Measurements from ENCODE around the gene SGPP2. TPM values are rescaled to one million over a fixed set of nuclear protein-coding genes. Genes with fewer than 3 reads are reported as not detected.

SGPP2 gene
- polyA plus RNA-seq, 2 of the 4 experiments (the other 2 are of a cell fraction): 0.10 to 0.26 TPM

- no peak overlapping the region for H3K4me3 ChIP-seq
- WGBS (ENCODE audit: missing lambda C conversion rate): 75% methylated on average over 2 of the region's 2 CpGs
- DNase-seq (ENCODE audit: low read depth in 1 of 2, low spot score in 1 of 2) (no peak), ATAC-seq (no peak), FAIRE-seq (no peak)
- H3K9me3 ChIP-seq: no peaks in the 10 kb centered on the region
- H3K27ac ChIP-seq: no peak overlapping the region
- peaks cover 14% of the 10 kb centered on the region for H3K4me1 ChIP-seq
- no peak overlapping the region for H3K4me2 ChIP-seq
- CTCF ChIA-PET: interaction anchor here (0.6 kb wide), 1 partner anchor 9 kb away, joined by 3 read pairs; no protein-coding TSS in a partner anchor
- TF ChIP-seq ATOH8 (CRISPR knock-in tag; IDR thresholded peaks at IDR 0.05; ENCODE audit: low read depth) (no peak), RAD21 (conservative IDR thresholded peaks at IDR 0.05 in 1 of 2, IDR thresholded peaks at IDR 0.05 in 1 of 2) (no peak), POLR2A (IDR thresholded peaks at IDR 0.05; ENCODE audit: low read length) (no peak), HEYL (CRISPR knock-in tag; IDR thresholded peaks at IDR 0.05) (no peak), KDM1A (IDR thresholded peaks at IDR 0.05; ENCODE audit: low read depth) (no peak), CBX2 (IDR thresholded peaks at IDR 0.05; ENCODE audit: borderline replicate concordance, low read depth) (no peak), HDAC2 (IDR thresholded peaks at IDR 0.05) (no peak), REST (IDR thresholded peaks at IDR 0.05) (no peak), HMGXB4 (CRISPR knock-in tag; IDR thresholded peaks at IDR 0.05; ENCODE audit: borderline replicate concordance) (no peak), JUN (IDR thresholded peaks at IDR 0.05) (no peak), EHF (CRISPR knock-in tag; IDR thresholded peaks at IDR 0.05) (no peak), ELK1 (IDR thresholded peaks at IDR 0.05; ENCODE audit: low read depth, low read length) (no peak), HES2 (IDR thresholded peaks at IDR 0.05) (no peak), EP300 (IDR thresholded peaks at IDR 0.05) (no peak)
- POLR2A ChIA-PET: no interaction called here
Observed at GRCh38 chr2:222592176-222592575, 167.8 kb downstream of the SGPP2 start.

GRCh38 chr2:222594679-222595078, 170.3 kb downstream of the SGPP2 start:
- FAIRE-seq (peak; percentile 68), ATAC-seq (peak; percentile 83 to 90), DNase-seq (ENCODE audit: low read depth in 1 of 2, low spot score in 1 of 2) (peak in 1 of 2 experiments; percentile 45)
- ChIA-PET CTCF (interaction anchor here (1.0 to 1.6 kb wide), 2 partner anchors 10 to 11 kb away, joined by 3 to 4 read pairs; no protein-coding TSS in a partner anchor), POLR2A (no interaction called here)
- Histone ChIP-seq H3K9me3 (no peaks in the 10 kb centered on the region), H3K4me1 (peaks cover 14% of the 10 kb centered on the region), H3K4me2 (peak overlapping the region; percentile 3; the same call in 1 of the 3 replicates), H3K4me3 (no peak overlapping the region), H3K27ac (no peak overlapping the region)
- no peak for TF ChIP-seq NPAS2 (CRISPR knock-in tag; IDR thresholded peaks at IDR 0.05; ENCODE audit: borderline replicate concordance)
- TF ChIP-seq KDM1A (IDR thresholded peaks at IDR 0.05; ENCODE audit: low read depth): no peak
- TF ChIP-seq HOXA7 (CRISPR knock-in tag; IDR thresholded peaks at IDR 0.05): no peak
- no peak for TF ChIP-seq ELK1 (IDR thresholded peaks at IDR 0.05; ENCODE audit: low read depth, low read length)
- no peak for TF ChIP-seq ESRRA (IDR thresholded peaks at IDR 0.05; ENCODE audit: borderline replicate concordance, low read length)
- no peak for TF ChIP-seq MYC (IDR thresholded peaks at IDR 0.05; ENCODE audit: borderline replicate concordance, low read length)
- no peak for TF ChIP-seq RCOR1 (IDR thresholded peaks at IDR 0.05; ENCODE audit: low read depth, low read length)
- no peak for TF ChIP-seq MAZ (IDR thresholded peaks at IDR 0.05; ENCODE audit: borderline replicate concordance, low read depth, low read length)
- no peak for TF ChIP-seq HOXB5 (CRISPR knock-in tag; IDR thresholded peaks at IDR 0.05)
- no peak for TF ChIP-seq ATOH8 (CRISPR knock-in tag; IDR thresholded peaks at IDR 0.05; ENCODE audit: low read depth)
- no peak for TF ChIP-seq RFX5 (IDR thresholded peaks at IDR 0.05)
- TF ChIP-seq CBX2 (IDR thresholded peaks at IDR 0.05; ENCODE audit: borderline replicate concordance, low read depth): no peak
- WGBS (ENCODE audit: missing lambda C conversion rate): 86% methylated on average over 1 of the region's 1 CpG

Measured in A549 (cell line).